OCI-LY7 (cell line): ENCODE data around the gene FANCE. TPM values are rescaled to one million over a fixed set of nuclear protein-coding genes. Genes with fewer than 3 reads are reported as not detected.

Source experiments
- BruUV-seq: library from RNA; stranded (reverse); fragments of 400-500 nt; replicated peaks from 2 replicates; lab custom pipeline; 2021; lab: Mats Ljungman, UMichigan
- CTCF ChIA-PET: fragments of 300-600 bp; sonication (Branson Sonifier 250); formaldehyde crosslinking; loops from one replicate; lab custom pipeline; 2022; ENCODE audit warnings: antibody characterized with exemption; ENCODE audit not compliant: unreplicated experiment; lab: Charles Lee
- POLR2A ChIA-PET: fragments of 300-600 bp; sonication (Branson Sonifier 250); formaldehyde crosslinking; loops from one replicate; lab custom pipeline; 2022; ENCODE audit warnings: antibody characterized with exemption; lab: Charles Lee
- DNase-seq: peaks from one replicate; pipeline ENCODE4 v3.0.0-alpha.2; 2015; ENCODE audit warnings: low spot score
- H2AFZ ChIP-seq: fragments of 200-600 bp; sonication (generic), shearing (Covaris generic); 2 replicates; pipeline ENCODE4 v1.6.1; 2014; ENCODE audit warnings: mild to moderate bottlenecking, antibody characterized with exemption, low read length, moderate library complexity
- H3K27ac ChIP-seq: fragments of 200-600 bp; sonication (generic); 2 replicates; pipeline ENCODE4 v1.5.1; 2014; ENCODE audit warnings: mixed run types, low read depth, mild to moderate bottlenecking, moderate library complexity, low read length, inconsistent platforms; ENCODE audit not compliant: poor library complexity, severe bottlenecking
- H3K36me3 ChIP-seq: fragments of 200-600 bp; sonication (generic); 2 replicates; pipeline ENCODE4 v1.6.1; 2014; ENCODE audit warnings: mild to moderate bottlenecking, antibody characterized with exemption, low read length, moderate library complexity, mixed read lengths; ENCODE audit not compliant: insufficient read depth
- H3K4me1 ChIP-seq: fragments of 200-600 bp; sonication (generic); 2 replicates; pipeline ENCODE4 v1.5.1; 2014; ENCODE audit warnings: mild to moderate bottlenecking, low read length; ENCODE audit not compliant: insufficient read depth, poor library complexity, severe bottlenecking
- H3K4me2 ChIP-seq: fragments of 200-600 bp; sonication (generic); 2 replicates; pipeline ENCODE4 v1.6.1; 2014; ENCODE audit warnings: mild to moderate bottlenecking, low read length
- H3K4me3 ChIP-seq: fragments of 200-600 bp; sonication (generic); 2 replicates; pipeline ENCODE4 v1.5.1; 2014; ENCODE audit warnings: mild to moderate bottlenecking, low read depth, low read length; ENCODE audit not compliant: poor library complexity, severe bottlenecking
- H3K79me2 ChIP-seq: fragments of 200-600 bp; sonication (generic); 2 replicates; pipeline ENCODE4 v1.6.1; 2016; ENCODE audit warnings: low read depth, mild to moderate bottlenecking, low read length, moderate library complexity, mixed read lengths; ENCODE audit not compliant: insufficient read depth
- H3K9me2 ChIP-seq: fragments of 200-600 bp; sonication (generic); 2 replicates; pipeline ENCODE4 v1.6.1; 2016; ENCODE audit warnings: mild to moderate bottlenecking, low read length, mixed read lengths; ENCODE audit not compliant: insufficient read depth
- H3K9me3 ChIP-seq: fragments of 200-600 bp; sonication (generic); 2 replicates; pipeline ENCODE4 v1.6.1; 2014; ENCODE audit warnings: mild to moderate bottlenecking, mixed run types, low read length, mixed read lengths
- H4K20me1 ChIP-seq: fragments of 200-600 bp; sonication (generic); 2 replicates; pipeline ENCODE4 v1.6.1; 2014; ENCODE audit warnings: mild to moderate bottlenecking, antibody characterized with exemption, low read length, moderate library complexity, mixed read lengths; ENCODE audit not compliant: insufficient read depth
- CTCF ChIP-seq: fragments of 200-600 bp; sonication (generic); conservative IDR thresholded peaks from 2 replicates; pipeline ENCODE4 v1.5.1; 2014; ENCODE audit warnings: mild to moderate bottlenecking, antibody characterized with exemption, low read length, moderate library complexity, mixed read lengths
- EZH2phosphoT487 ChIP-seq: fragments of 200-600 bp; sonication (generic); IDR thresholded peaks from 2 replicates; pipeline ENCODE4 v1.6.1; 2018; ENCODE audit warnings: low read depth, borderline replicate concordance, mild to moderate bottlenecking, mixed run types, antibody characterized with exemption, low read length, moderate library complexity, mixed read lengths
- intact Hi-C: fragments of 100-400 bp; cut with micrococcal nuclease; formaldehyde crosslinking; loops from one replicate; pipeline ENCODE4 v1.10.0; 2022; ENCODE audit not compliant: unreplicated experiment
- total RNA-seq, 2 experiments: library from RNA; depleted of rRNA in 1 of 2; stranded (reverse); fragments of >200 nt in 1 of 2; shearing (Covaris generic) in 1 of 2; gene quantifications; 2 replicates each; pipeline ENCODE4 v1.2.3, GENCODE V29; 2014 to 2022

The FANCE gene
- total RNA-seq, 2 experiments from 2014 or later: 14.4 to 17.4 TPM

- Histone ChIP-seq H3K9me3 (no peaks in the 10 kb centered on the region), H3K9me2 (no peaks in the 10 kb centered on the region), H2AFZ (no peak overlapping the region), H3K36me3 (no peaks in the 10 kb centered on the region), H3K4me1 (peaks cover 14% of the 10 kb centered on the region), H3K27ac (no peak overlapping the region), H3K4me3 (no peak overlapping the region), H3K4me2 (peak overlapping the region; percentile 89; the same call in 1 of the 2 replicates), H4K20me1 (no peaks in the 10 kb centered on the region), H3K79me2 (no peaks in the 10 kb centered on the region)
- BruUV-seq: no TSS peak
- POLR2A ChIA-PET: no interaction called here
- CTCF ChIA-PET: interaction anchor here (0.9 kb wide), 1 partner anchor 24 kb away, joined by 12 read pairs; no protein-coding TSS in a partner anchor
- TF ChIP-seq CTCF: no peak
- no peak for TF ChIP-seq EZH2phosphoT487
- intact Hi-C loops: no loop called here
- DNase-seq: no peak
Observed at GRCh38 chr6:35498422-35499067, 46.4 kb downstream of the FANCE start.

- POLR2A ChIA-PET: no interaction called here
- no TSS peak for BruUV-seq
- Histone ChIP-seq H3K9me2 (no peaks in the 10 kb centered on the region), H3K79me2 (no peaks in the 10 kb centered on the region), H3K9me3 (no peaks in the 10 kb centered on the region), H3K4me2 (no peak overlapping the region), H4K20me1 (no peaks in the 10 kb centered on the region), H3K4me3 (no peak overlapping the region), H3K36me3 (no peaks in the 10 kb centered on the region), H3K4me1 (peaks cover 9% of the 10 kb centered on the region), H2AFZ (no peak overlapping the region), H3K27ac (no peak overlapping the region)
- CTCF ChIA-PET: no interaction called here
- intact Hi-C loops: no loop called here
- no peak for DNase-seq
- TF ChIP-seq CTCF (no peak), EZH2phosphoT487 (no peak)
Observed at GRCh38 chr6:35499372-35499771, 47.2 kb downstream of the FANCE start.

GRCh38 chr6:35500782-35501181 lies 48.6 kb downstream of the FANCE start:
- CTCF ChIA-PET: no interaction called here

More at GRCh38 chr6:35500782-35501181, 48.6 kb downstream of the FANCE start:
- no peaks in the 10 kb centered on the region for H4K20me1 ChIP-seq
- no peak overlapping the region for H3K4me3 ChIP-seq
- no TSS peak for BruUV-seq
- no peak for DNase-seq
- no peaks in the 10 kb centered on the region for H3K36me3 ChIP-seq
- no peak overlapping the region for H3K4me2 ChIP-seq
- H2AFZ ChIP-seq: no peak overlapping the region
- H3K9me3 ChIP-seq: no peaks in the 10 kb centered on the region
- POLR2A ChIA-PET: no interaction called here
- H3K9me2 ChIP-seq: no peaks in the 10 kb centered on the region
- intact Hi-C loops: no loop called here
- TF ChIP-seq CTCF (no peak), EZH2phosphoT487 (no peak)
- no peak overlapping the region for H3K27ac ChIP-seq
- peaks cover 8% of the 10 kb centered on the region for H3K4me1 ChIP-seq
- H3K79me2 ChIP-seq: no peaks in the 10 kb centered on the region
